SIG-M5 treated with dmso at 0.1 percent for 504 hours (cell line): ENCODE results near the gene ARGLU1.
"Not testable (repeated sequence)": the region's sequence is repeated elsewhere in the genome, so short reads cannot be mapped to it uniquely, and the experiment has no call there.

Experiments
- DNase-seq: peaks from one replicate; lab custom pipeline; 2025; ENCODE audit not compliant: unreplicated experiment; lab: John Stamatoyannopoulos, UW

The ARGLU1 gene

GRCh38 chr13:106567474-106568298, at the start of gene ARGLU1:
ARGLU1 (minus strand) TSS chr13:106568137; CDS start chr13:106567919, 218 bp downstream.
- peak; percentile 93 for DNase-seq

- no peak for DNase-seq
Observed at GRCh38 chr13:106617561-106617960, 49.6 kb upstream of the ARGLU1 start.

- DNase-seq: no peak
Observed at GRCh38 chr13:106616729-106617128, 48.8 kb upstream of the ARGLU1 start.

GRCh38 chr13:106614874-106615273, 46.9 kb upstream of the ARGLU1 start:
- no peak for DNase-seq

- peak; percentile 24 for DNase-seq
Observed at GRCh38 chr13:106612688-106613087, 44.8 kb upstream of the ARGLU1 start.

- DNase-seq: no peak
Observed at GRCh38 chr13:106610486-106610885, 42.5 kb upstream of the ARGLU1 start.

- no peak for DNase-seq
Observed at GRCh38 chr13:106609116-106609515, 41.2 kb upstream of the ARGLU1 start.

- DNase-seq: no peak
Observed at GRCh38 chr13:106603546-106603945, 35.6 kb upstream of the ARGLU1 start.

- no peak for DNase-seq
Observed at GRCh38 chr13:106602178-106602577, 34.2 kb upstream of the ARGLU1 start.

- DNase-seq: no peak
Observed at GRCh38 chr13:106601489-106601888, 33.6 kb upstream of the ARGLU1 start.

- DNase-seq: not testable (repeated sequence)
Observed at GRCh38 chr13:106600798-106601135, 32.8 kb upstream of the ARGLU1 start.

GRCh38 chr13:106599875-106600797, 32.2 kb upstream of the ARGLU1 start:
- DNase-seq: no peak

- no peak for DNase-seq
Observed at GRCh38 chr13:106597749-106598395, 29.9 kb upstream of the ARGLU1 start.

GRCh38 chr13:106597186-106597585, 29.2 kb upstream of the ARGLU1 start:
- no peak for DNase-seq

GRCh38 chr13:106596275-106596937, 28.5 kb upstream of the ARGLU1 start:
- no peak for DNase-seq

GRCh38 chr13:106595625-106596024, 27.7 kb upstream of the ARGLU1 start:
- DNase-seq: no peak

- DNase-seq: no peak
Observed at GRCh38 chr13:106594980-106595379, 27.0 kb upstream of the ARGLU1 start.

- peak; percentile 10 for DNase-seq
Observed at GRCh38 chr13:106593132-106593531, 25.2 kb upstream of the ARGLU1 start.

GRCh38 chr13:106591299-106591698, 23.4 kb upstream of the ARGLU1 start:
- no peak for DNase-seq

- DNase-seq: no peak
Observed at GRCh38 chr13:106589716-106590115, 21.8 kb upstream of the ARGLU1 start.

GRCh38 chr13:106588367-106588766, 20.4 kb upstream of the ARGLU1 start:
- no peak for DNase-seq
